Measurements from ENCODE around the gene CELF6.

CELF6 gene

DNA sequence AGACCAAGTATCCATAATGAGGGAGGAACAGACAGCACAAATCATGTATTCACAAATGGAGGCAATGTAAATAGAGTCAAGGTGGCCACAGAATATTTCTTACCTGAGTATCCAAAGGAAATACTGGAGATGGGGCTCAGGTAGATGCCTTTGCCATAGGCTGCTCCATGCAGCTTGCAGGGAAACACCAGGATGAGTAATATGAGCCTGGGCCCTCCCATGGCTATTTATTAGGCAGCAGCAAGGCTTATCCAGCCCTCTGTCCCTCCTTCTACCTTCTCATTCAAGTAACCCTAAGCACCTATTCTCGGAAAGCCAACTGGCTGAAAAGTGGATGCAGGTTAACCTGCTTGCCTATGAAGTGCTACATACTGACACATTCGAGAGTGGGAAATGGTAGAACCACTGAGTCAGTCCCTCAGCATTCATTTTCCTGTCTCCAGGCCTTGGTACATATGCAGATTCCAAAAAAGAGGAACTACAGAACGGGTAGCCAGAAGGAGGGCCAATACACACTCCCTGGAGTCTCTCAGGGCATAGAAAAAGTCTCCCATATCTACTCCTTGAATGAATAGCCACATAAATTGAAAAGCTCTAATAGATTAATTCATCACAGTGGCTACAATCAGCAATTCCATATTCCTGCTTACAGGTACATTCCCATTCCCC is 70.7 kb downstream of the CELF6 start:
- Histone ChIP-seq H3K14ac (ENCODE audit: low read length in 2 of 2) (no peak overlapping the region), H3K79me1 (replicated peaks; ENCODE audit: low read length, poor library complexity, severe bottlenecking) (peaks cover 12% of the 10 kb centered on the region), H2BK15ac (ENCODE audit: low read depth, poor library complexity, severe bottlenecking) (no peak overlapping the region), H3K9ac (ENCODE audit: low read length) (no peak overlapping the region), H2AK5ac (ENCODE audit: low read length, severe bottlenecking) (no peak overlapping the region), H3K4me2 (ENCODE audit: low read length, poor library complexity, severe bottlenecking) (no peak overlapping the region), H3K4ac (ENCODE audit: low read depth in 1 of 2, low read length in 2 of 2) (no peak overlapping the region), H3K27ac (ENCODE audit: low read length, poor library complexity, severe bottlenecking) (no peak overlapping the region), H3K18ac (ENCODE audit: low read depth in 1 of 2, low read length in 2 of 2) (no peak overlapping the region), H4K91ac (ENCODE audit: low read length) (no peak overlapping the region), H3K9me3 (ENCODE audit: control insufficient read depth, low read length) (no peaks in the 10 kb centered on the region), H3K27me3 (ENCODE audit: control insufficient read depth in 1 of 2, insufficient read depth in 1 of 2, low read length in 2 of 2) (no peaks in the 10 kb centered on the region), H4K8ac (ENCODE audit: low read length) (no peak overlapping the region), H2BK12ac (ENCODE audit: low read length in 2 of 2) (no peak overlapping the region), H3K36me3 (ENCODE audit: control insufficient read depth in 1 of 2, insufficient read depth in 2 of 2, low read depth in 1 of 2, low read length in 2 of 2) (peaks cover 33 to 82% of the 10 kb centered on the region in 2 experiments), H3K4me3 (ENCODE audit: insufficient read depth in 1 of 2, low read depth in 1 of 2, low read length in 2 of 2) (no peak overlapping the region), H2BK5ac (ENCODE audit: low read depth, low read length, poor library complexity, severe bottlenecking) (no peak overlapping the region), H2BK120ac (ENCODE audit: low read depth, low read length) (no peak overlapping the region), H2AFZ (ENCODE audit: low read depth, low read length) (no peak overlapping the region), H3K4me1 (ENCODE audit: control insufficient read depth, insufficient read depth, low read depth, low read length) (no peaks in the 10 kb centered on the region), H3K23ac (ENCODE audit: low read length in 2 of 2) (no peak overlapping the region)
- DNase-seq = no peak
- WGBS = 91% methylated on average over 3 of the region's 3 CpGs

DNA sequence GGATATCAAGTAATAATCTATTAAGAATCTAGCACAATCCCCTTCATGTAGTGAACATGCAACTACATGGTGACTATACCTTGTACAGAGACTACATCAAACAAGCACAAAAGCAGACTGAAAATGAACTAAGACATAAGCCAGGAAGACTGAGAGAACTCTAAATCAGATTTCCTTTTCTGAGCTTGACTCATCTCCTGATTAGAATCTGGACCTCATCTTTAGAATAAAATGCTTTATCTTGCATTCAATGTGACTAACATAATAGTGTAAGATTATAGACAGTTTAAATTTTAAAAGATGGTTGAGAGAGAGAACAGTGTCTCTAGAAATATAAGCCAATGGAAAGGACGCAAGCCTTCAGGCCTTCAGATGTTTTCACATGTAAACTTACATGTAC is 71.4 kb downstream of the CELF6 start:
- H3K27ac ChIP-seq (ENCODE audit: low read length, poor library complexity, severe bottlenecking) = no peak overlapping the region
- H2BK12ac ChIP-seq (ENCODE audit: low read length in 2 of 2) = no peak overlapping the region
- H3K79me1 ChIP-seq (replicated peaks; ENCODE audit: low read length, poor library complexity, severe bottlenecking) = peaks cover 14% of the 10 kb centered on the region
- peaks cover 30 to 82% of the 10 kb centered on the region in 2 experiments for H3K36me3 ChIP-seq (ENCODE audit: control insufficient read depth in 1 of 2, insufficient read depth in 2 of 2, low read depth in 1 of 2, low read length in 2 of 2)
- H3K18ac ChIP-seq (ENCODE audit: low read depth in 1 of 2, low read length in 2 of 2) = no peak overlapping the region
- H2AK5ac ChIP-seq (ENCODE audit: low read length, severe bottlenecking) = no peak overlapping the region
- H3K4ac ChIP-seq (ENCODE audit: low read depth in 1 of 2, low read length in 2 of 2) = no peak overlapping the region
- H4K8ac ChIP-seq (ENCODE audit: low read length) = no peak overlapping the region
- no peaks in the 10 kb centered on the region for H3K9me3 ChIP-seq (ENCODE audit: control insufficient read depth, low read length)
- no peak overlapping the region for H3K14ac ChIP-seq (ENCODE audit: low read length in 2 of 2)
- no peaks in the 10 kb centered on the region for H3K4me1 ChIP-seq (ENCODE audit: control insufficient read depth, insufficient read depth, low read depth, low read length)
- H3K27me3 ChIP-seq (ENCODE audit: control insufficient read depth in 1 of 2, insufficient read depth in 1 of 2, low read length in 2 of 2) = no peaks in the 10 kb centered on the region
- no peak overlapping the region for H3K4me2 ChIP-seq (ENCODE audit: low read length, poor library complexity, severe bottlenecking)
- H2BK120ac ChIP-seq (ENCODE audit: low read depth, low read length) = no peak overlapping the region
- no peak overlapping the region for H2BK5ac ChIP-seq (ENCODE audit: low read depth, low read length, poor library complexity, severe bottlenecking)
- no peak for DNase-seq
- H3K9ac ChIP-seq (ENCODE audit: low read length) = no peak overlapping the region
- WGBS = 94% methylated on average over 1 of the region's 1 CpG
- no peak overlapping the region for H4K91ac ChIP-seq (ENCODE audit: low read length)
- no peak overlapping the region for H2BK15ac ChIP-seq (ENCODE audit: low read depth, poor library complexity, severe bottlenecking)
- H2AFZ ChIP-seq (ENCODE audit: low read depth, low read length) = no peak overlapping the region
- no peak overlapping the region for H3K4me3 ChIP-seq (ENCODE audit: insufficient read depth in 1 of 2, low read depth in 1 of 2, low read length in 2 of 2)
- H3K23ac ChIP-seq (ENCODE audit: low read length in 2 of 2) = no peak overlapping the region

DNA sequence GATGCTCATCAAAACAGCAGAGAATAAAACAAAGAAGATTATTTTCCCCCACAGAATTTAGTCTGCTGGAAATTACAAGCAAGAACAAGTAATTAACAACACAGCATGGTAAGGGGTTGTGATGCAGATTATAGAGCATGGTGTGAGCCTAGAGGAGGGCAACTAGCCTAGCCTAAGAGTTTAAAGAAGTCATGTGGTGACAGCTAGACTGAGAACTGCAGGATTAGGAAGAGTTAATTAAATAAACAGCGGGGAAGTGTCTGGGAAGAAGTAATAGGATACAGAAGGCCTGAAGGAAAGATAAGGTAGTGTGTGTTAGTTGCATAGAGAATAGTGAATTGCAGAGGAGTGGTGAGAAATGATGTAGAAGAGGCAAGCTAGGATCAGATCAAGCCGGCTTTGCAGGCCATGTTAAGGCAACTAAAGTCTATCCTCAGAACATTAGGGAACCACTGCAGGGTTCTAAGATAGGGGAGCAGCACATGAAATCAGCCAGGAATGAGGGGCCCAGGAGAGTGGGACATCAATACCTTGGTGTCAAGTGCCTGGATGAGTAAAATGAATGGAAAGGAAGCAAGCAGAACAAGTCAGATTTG is 77.1 kb downstream of the CELF6 start:
- H2BK12ac ChIP-seq (ENCODE audit: low read length in 2 of 2) = no peak overlapping the region
- no peak overlapping the region for H2BK5ac ChIP-seq (ENCODE audit: low read depth, low read length, poor library complexity, severe bottlenecking)
- H3K9ac ChIP-seq (ENCODE audit: low read length) = no peak overlapping the region
- no peak overlapping the region for H3K4ac ChIP-seq (ENCODE audit: low read depth in 1 of 2, low read length in 2 of 2)
- peaks cover 19 to 68% of the 10 kb centered on the region in 2 experiments for H3K36me3 ChIP-seq (ENCODE audit: control insufficient read depth in 1 of 2, insufficient read depth in 2 of 2, low read depth in 1 of 2, low read length in 2 of 2)
- 10% methylated on average over 2 of the region's 2 CpGs for WGBS
- H2BK120ac ChIP-seq (ENCODE audit: low read depth, low read length) = no peak overlapping the region
- H3K79me1 ChIP-seq (replicated peaks; ENCODE audit: low read length, poor library complexity, severe bottlenecking) = peaks cover 13% of the 10 kb centered on the region
- H3K27ac ChIP-seq (ENCODE audit: low read length, poor library complexity, severe bottlenecking) = no peak overlapping the region
- H2AK5ac ChIP-seq (ENCODE audit: low read length, severe bottlenecking) = no peak overlapping the region
- no peak overlapping the region for H3K4me2 ChIP-seq (ENCODE audit: low read length, poor library complexity, severe bottlenecking)
- H3K4me1 ChIP-seq (ENCODE audit: control insufficient read depth, insufficient read depth, low read depth, low read length) = peaks cover 2% of the 10 kb centered on the region
- no peak overlapping the region for H2BK15ac ChIP-seq (ENCODE audit: low read depth, poor library complexity, severe bottlenecking)
- no peak overlapping the region for H3K4me3 ChIP-seq (ENCODE audit: insufficient read depth in 1 of 2, low read depth in 1 of 2, low read length in 2 of 2)
- H4K8ac ChIP-seq (ENCODE audit: low read length) = no peak overlapping the region
- H3K27me3 ChIP-seq (ENCODE audit: control insufficient read depth in 1 of 2, insufficient read depth in 1 of 2, low read length in 2 of 2) = no peaks in the 10 kb centered on the region
- H4K91ac ChIP-seq (ENCODE audit: low read length) = no peak overlapping the region
- H3K9me3 ChIP-seq (ENCODE audit: control insufficient read depth, low read length) = no peaks in the 10 kb centered on the region
- no peak overlapping the region for H3K23ac ChIP-seq (ENCODE audit: low read length in 2 of 2)
- H2AFZ ChIP-seq (ENCODE audit: low read depth, low read length) = no peak overlapping the region
- H3K14ac ChIP-seq (ENCODE audit: low read length in 2 of 2) = no peak overlapping the region
- no peak overlapping the region for H3K18ac ChIP-seq (ENCODE audit: low read depth in 1 of 2, low read length in 2 of 2)
- DNase-seq = no peak

DNA sequence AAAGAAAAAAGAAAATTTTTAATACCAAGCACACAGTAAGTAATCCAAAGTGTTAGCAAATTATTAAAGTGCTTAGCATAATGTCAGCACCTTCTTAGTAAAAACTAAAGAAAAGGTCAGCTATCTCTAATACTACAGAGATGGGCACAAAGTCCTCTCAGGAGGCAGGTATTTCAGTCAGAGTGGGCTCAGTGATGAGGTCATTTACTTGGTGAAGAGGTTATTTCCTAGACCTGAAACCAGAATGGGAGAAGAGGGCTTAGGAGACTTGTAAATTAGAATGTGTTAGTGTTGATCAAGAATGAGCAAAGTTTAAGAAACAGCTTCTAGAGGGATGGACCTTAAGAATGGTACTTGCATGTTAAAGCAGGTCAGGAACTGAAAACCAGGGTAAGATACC is 80.3 kb downstream of the CELF6 start:
- no peak overlapping the region for H3K4ac ChIP-seq (ENCODE audit: low read depth in 1 of 2, low read length in 2 of 2)
- H3K14ac ChIP-seq (ENCODE audit: low read length in 2 of 2) = no peak overlapping the region
- no peak overlapping the region for H4K91ac ChIP-seq (ENCODE audit: low read length)
- H3K36me3 ChIP-seq (ENCODE audit: control insufficient read depth in 1 of 2, insufficient read depth in 2 of 2, low read depth in 1 of 2, low read length in 2 of 2) = peaks cover 16 to 52% of the 10 kb centered on the region in 2 experiments
- DNase-seq = no peak
- no peak overlapping the region for H3K27ac ChIP-seq (ENCODE audit: low read length, poor library complexity, severe bottlenecking)
- peaks cover 13% of the 10 kb centered on the region for H3K79me1 ChIP-seq (replicated peaks; ENCODE audit: low read length, poor library complexity, severe bottlenecking)
- no peaks in the 10 kb centered on the region for H3K27me3 ChIP-seq (ENCODE audit: control insufficient read depth in 1 of 2, insufficient read depth in 1 of 2, low read length in 2 of 2)
- H2BK12ac ChIP-seq (ENCODE audit: low read length in 2 of 2) = no peak overlapping the region
- H3K18ac ChIP-seq (ENCODE audit: low read depth in 1 of 2, low read length in 2 of 2) = no peak overlapping the region
- H3K4me3 ChIP-seq (ENCODE audit: insufficient read depth in 1 of 2, low read depth in 1 of 2, low read length in 2 of 2) = no peak overlapping the region
- H2BK120ac ChIP-seq (ENCODE audit: low read depth, low read length) = no peak overlapping the region
- H3K23ac ChIP-seq (ENCODE audit: low read length in 2 of 2) = no peak overlapping the region
- no peak overlapping the region for H2BK5ac ChIP-seq (ENCODE audit: low read depth, low read length, poor library complexity, severe bottlenecking)
- no peak overlapping the region for H3K9ac ChIP-seq (ENCODE audit: low read length)
- no peak overlapping the region for H3K4me2 ChIP-seq (ENCODE audit: low read length, poor library complexity, severe bottlenecking)
- H4K8ac ChIP-seq (ENCODE audit: low read length) = no peak overlapping the region
- no peaks in the 10 kb centered on the region for H3K9me3 ChIP-seq (ENCODE audit: control insufficient read depth, low read length)
- H2AK5ac ChIP-seq (ENCODE audit: low read length, severe bottlenecking) = no peak overlapping the region
- no peak overlapping the region for H2AFZ ChIP-seq (ENCODE audit: low read depth, low read length)
- no peak overlapping the region for H2BK15ac ChIP-seq (ENCODE audit: low read depth, poor library complexity, severe bottlenecking)
- peaks cover 12% of the 10 kb centered on the region for H3K4me1 ChIP-seq (ENCODE audit: control insufficient read depth, insufficient read depth, low read depth, low read length)

Data from mesenchymal stem cell (in vitro differentiated cells and primary cell).